ENCODE results near the gene WAPL. TPM values are rescaled to one million over a fixed set of nuclear protein-coding genes. Genes with fewer than 3 reads are reported as not detected.

Gene WAPL
- total and polyA plus RNA-seq, 2 of the 13 experiments (the other 11 are each of a cell fraction or from before 2014, with no cell fraction given) = 13.2 to 43.5 TPM

DNA sequence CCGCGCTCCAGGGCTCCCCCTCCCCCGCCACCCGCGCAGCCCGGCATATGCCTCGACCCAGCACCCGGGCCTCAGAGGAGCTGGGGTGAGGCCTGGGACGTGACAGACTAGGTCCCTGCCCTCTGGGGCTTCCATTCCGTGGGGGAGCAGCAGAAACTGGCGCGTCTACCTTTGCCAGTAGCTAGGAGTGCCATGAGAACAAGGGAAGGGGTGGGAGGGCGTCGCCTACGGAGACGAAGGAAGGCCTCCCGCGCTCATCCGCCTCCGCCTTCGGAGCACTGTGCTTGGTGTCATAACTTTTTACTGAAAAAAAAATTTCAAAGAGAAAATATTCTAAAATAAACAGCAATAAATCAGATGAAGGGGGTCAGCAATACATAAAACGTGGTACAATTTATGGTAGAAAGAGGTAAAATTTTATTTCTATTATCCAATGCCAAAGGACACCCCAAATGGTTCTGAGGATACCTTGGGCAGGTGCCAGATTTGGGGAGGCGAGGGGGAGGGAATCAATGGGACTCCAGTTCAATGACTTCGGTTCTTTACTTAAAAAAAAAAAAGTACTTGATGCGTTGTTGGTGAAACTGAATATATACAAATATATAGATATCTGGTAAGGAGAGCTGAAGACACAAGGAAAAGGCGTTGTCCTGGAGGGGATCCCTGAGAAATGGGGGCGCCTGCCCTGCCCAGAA is 119.9 kb downstream of the WAPL start (continued):
- TF ChIP-seq ZBTB20 (CRISPR knock-in tag; IDR thresholded peaks at IDR 0.05; ENCODE audit: borderline replicate concordance, low read depth) = 0 out of 2 replicates have a peak, but pooled peaks have one; percentile 29
- TF ChIP-seq ZNF589 (CRISPR knock-in tag; conservative IDR thresholded peaks at IDR 0.05) = 0 out of 2 replicates have a peak, but pooled peaks have one; percentile 14
- TF ChIP-seq KDM2A (CRISPR knock-in tag; IDR thresholded peaks at IDR 0.05; ENCODE audit: borderline replicate concordance, low read depth) = 0 out of 2 replicates have a peak, but pooled peaks have one; percentile 38
- peak; percentile 10; the same call in 1 of the 2 replicates for TF ChIP-seq RARA (CRISPR knock-in tag; IDR thresholded peaks at IDR 0.05)
- TF ChIP-seq, protein P1, sequence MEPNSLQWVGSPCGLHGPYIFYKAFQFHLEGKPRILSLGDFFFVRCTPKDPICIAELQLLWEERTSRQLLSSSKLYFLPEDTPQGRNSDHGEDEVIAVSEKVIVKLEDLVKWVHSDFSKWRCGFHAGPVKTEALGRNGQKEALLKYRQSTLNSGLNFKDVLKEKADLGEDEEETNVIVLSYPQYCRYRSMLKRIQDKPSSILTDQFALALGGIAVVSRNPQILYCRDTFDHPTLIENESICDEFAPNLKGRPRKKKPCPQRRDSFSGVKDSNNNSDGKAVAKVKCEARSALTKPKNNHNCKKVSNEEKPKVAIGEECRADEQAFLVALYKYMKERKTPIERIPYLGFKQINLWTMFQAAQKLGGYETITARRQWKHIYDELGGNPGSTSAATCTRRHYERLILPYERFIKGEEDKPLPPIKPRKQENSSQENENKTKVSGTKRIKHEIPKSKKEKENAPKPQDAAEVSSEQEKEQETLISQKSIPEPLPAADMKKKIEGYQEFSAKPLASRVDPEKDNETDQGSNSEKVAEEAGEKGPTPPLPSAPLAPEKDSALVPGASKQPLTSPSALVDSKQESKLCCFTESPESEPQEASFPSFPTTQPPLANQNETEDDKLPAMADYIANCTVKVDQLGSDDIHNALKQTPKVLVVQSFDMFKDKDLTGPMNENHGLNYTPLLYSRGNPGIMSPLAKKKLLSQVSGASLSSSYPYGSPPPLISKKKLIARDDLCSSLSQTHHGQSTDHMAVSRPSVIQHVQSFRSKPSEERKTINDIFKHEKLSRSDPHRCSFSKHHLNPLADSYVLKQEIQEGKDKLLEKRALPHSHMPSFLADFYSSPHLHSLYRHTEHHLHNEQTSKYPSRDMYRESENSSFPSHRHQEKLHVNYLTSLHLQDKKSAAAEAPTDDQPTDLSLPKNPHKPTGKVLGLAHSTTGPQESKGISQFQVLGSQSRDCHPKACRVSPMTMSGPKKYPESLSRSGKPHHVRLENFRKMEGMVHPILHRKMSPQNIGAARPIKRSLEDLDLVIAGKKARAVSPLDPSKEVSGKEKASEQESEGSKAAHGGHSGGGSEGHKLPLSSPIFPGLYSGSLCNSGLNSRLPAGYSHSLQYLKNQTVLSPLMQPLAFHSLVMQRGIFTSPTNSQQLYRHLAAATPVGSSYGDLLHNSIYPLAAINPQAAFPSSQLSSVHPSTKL (CRISPR knock-in tag; IDR thresholded peaks at IDR 0.05) = 0 out of 2 replicates have a peak, but pooled peaks have one; percentile 9
- no peak for TF ChIP-seq ZNF567 (CRISPR knock-in tag; IDR thresholded peaks at IDR 0.05; ENCODE audit: borderline replicate concordance)
- TF ChIP-seq KLF16 (CRISPR knock-in tag; IDR thresholded peaks at IDR 0.05) = peak in 1 of 2 experiments; percentile 61; a peak in 2 of 4 replicates
- no peak for TF ChIP-seq RXRB (CRISPR knock-in tag; IDR thresholded peaks at IDR 0.05; ENCODE audit: borderline replicate concordance)
- TF ChIP-seq, protein P2, sequence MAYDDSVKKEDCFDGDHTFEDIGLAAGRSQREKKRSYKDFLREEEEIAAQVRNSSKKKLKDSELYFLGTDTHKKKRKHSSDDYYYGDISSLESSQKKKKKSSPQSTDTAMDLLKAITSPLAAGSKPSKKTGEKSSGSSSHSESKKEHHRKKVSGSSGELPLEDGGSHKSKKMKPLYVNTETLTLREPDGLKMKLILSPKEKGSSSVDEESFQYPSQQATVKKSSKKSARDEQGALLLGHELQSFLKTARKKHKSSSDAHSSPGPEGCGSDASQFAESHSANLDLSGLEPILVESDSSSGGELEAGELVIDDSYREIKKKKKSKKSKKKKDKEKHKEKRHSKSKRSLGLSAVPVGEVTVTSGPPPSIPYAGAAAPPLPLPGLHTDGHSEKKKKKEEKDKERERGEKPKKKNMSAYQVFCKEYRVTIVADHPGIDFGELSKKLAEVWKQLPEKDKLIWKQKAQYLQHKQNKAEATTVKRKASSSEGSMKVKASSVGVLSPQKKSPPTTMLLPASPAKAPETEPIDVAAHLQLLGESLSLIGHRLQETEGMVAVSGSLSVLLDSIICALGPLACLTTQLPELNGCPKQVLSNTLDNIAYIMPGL (CRISPR knock-in tag; IDR thresholded peaks at IDR 0.05; ENCODE audit: borderline replicate concordance in 1 of 2, low read depth in 1 of 2) = no peak; a peak in 1 of 4 replicates
- 0 out of 2 replicates have a peak, but pooled peaks have one; percentile 27 for TF ChIP-seq ARHGAP35 (CRISPR knock-in tag; IDR thresholded peaks at IDR 0.05; ENCODE audit: borderline replicate concordance)
- TF ChIP-seq GFI1 (CRISPR knock-in tag; IDR thresholded peaks at IDR 0.05; ENCODE audit: borderline replicate concordance) = 0 out of 2 replicates have a peak, but pooled peaks have one; percentile 60
- TF ChIP-seq ZNF615 (CRISPR knock-in tag; IDR thresholded peaks at IDR 0.05; ENCODE audit: borderline replicate concordance) = 0 out of 2 replicates have a peak, but pooled peaks have one; percentile 45
- TF ChIP-seq SNAI1 (CRISPR knock-in tag; IDR thresholded peaks at IDR 0.05; ENCODE audit: borderline replicate concordance) = no peak
- TF ChIP-seq YY1 (IDR thresholded peaks at IDR 0.05; ENCODE audit: insufficient read depth, insufficient replicate concordance, low read depth, low read length) = no peak
- TF ChIP-seq ZSCAN30 (CRISPR knock-in tag; IDR thresholded peaks at IDR 0.05) = peak; percentile 79; the same call in 1 of the 2 replicates
- 0 out of 2 replicates have a peak, but pooled peaks have one; percentile 8 for TF ChIP-seq POLR2AphosphoS5 (IDR thresholded peaks at IDR 0.05; ENCODE audit: low read depth, low read length)
- peak; percentile 44; the same call in 1 of the 2 replicates for TF ChIP-seq POLR2G (IDR thresholded peaks at IDR 0.05; ENCODE audit: low read depth, low read length)
- no peak for TF ChIP-seq FOXJ3 (CRISPR knock-in tag; IDR thresholded peaks at IDR 0.05; ENCODE audit: borderline replicate concordance)
- TF ChIP-seq ZNF83 (CRISPR knock-in tag; IDR thresholded peaks at IDR 0.05; ENCODE audit: borderline replicate concordance) = no peak
- no peak for TF ChIP-seq ISX (CRISPR knock-in tag; conservative IDR thresholded peaks at IDR 0.05)
